Breast epithelium (tissue), 4 donors: Measurements from ENCODE around the gene PPP1R1B. TPM values are rescaled to one million over a fixed set of nuclear protein-coding genes. Genes with fewer than 3 reads are reported as not detected.

Source experiments
- DNase-seq, 2 donors: peaks; one replicate each; pipeline ENCODE4 v3.0.0-alpha.2; 2019; ENCODE audit warnings: low spot score in 2 of 2
- H3K27ac ChIP-seq, 2 donors: fragments of 200-600 bp; sonication (generic) in 1 of 2; one replicate each; pipeline ENCODE4 v1.5.1; 2016 to 2019; ENCODE audit warnings: mild to moderate bottlenecking in 1 of 2
- H3K27me3 ChIP-seq, 2 donors: fragments of 200-600 bp; sonication (generic) in 1 of 2; one replicate each; pipeline versions ENCODE4 v1.5.1 to v1.6.0; 2017 to 2019; ENCODE audit warnings: control low read depth in 1 of 2, mild to moderate bottlenecking in 1 of 2
- H3K36me3 ChIP-seq: fragments of 200-600 bp; one replicate; pipeline ENCODE4 v1.5.1; 2019
- H3K4me1 ChIP-seq, 2 donors: fragments of 200-600 bp; sonication (generic); one replicate each; pipeline ENCODE4 v1.5.1; 2016 to 2019; ENCODE audit warnings: control low read depth in 1 of 2
- H3K4me3 ChIP-seq, 3 donors: fragments of 200-600 bp; sonication (generic); 1 replicate in 2 of 3; 2 replicates in 1 of 3; pipeline ENCODE4 v1.5.1; 2016 to 2019; ENCODE audit warnings: mild to moderate bottlenecking in 3 of 3, moderate library complexity in 2 of 3
- H3K9me3 ChIP-seq, 2 donors: fragments of 200-600 bp; sonication (generic) in 1 of 2; one replicate each; pipeline ENCODE4 v1.5.1; 2016 to 2019; ENCODE audit warnings: control low read depth in 1 of 2
- CTCF ChIP-seq, 3 donors: fragments of 450-650 bp; IDR thresholded peaks; one replicate each; pipeline ENCODE4 v1.5.1; 2016 to 2017; ENCODE audit warnings: antibody characterized with exemption in 3 of 3, mild to moderate bottlenecking in 3 of 3, moderate library complexity in 3 of 3
- POLR2A ChIP-seq: fragments of 450-650 bp; IDR thresholded peaks from one replicate; pipeline ENCODE4 v1.6.1; 2016; ENCODE audit warnings: antibody characterized with exemption, mild to moderate bottlenecking, moderate library complexity
- POLR2AphosphoS5 ChIP-seq, 3 donors: sonication (generic); formaldehyde crosslinking; IDR thresholded peaks; one replicate each; pipeline ENCODE4 v1.6.1; 2017; ENCODE audit warnings: antibody characterized with exemption in 3 of 3
- intact Hi-C: fragments of 100-400 bp; cut with DNase I; formaldehyde crosslinking; loops from one replicate; pipeline ENCODE4 v1.15.1; 2023; ENCODE audit warnings: low total_unique reads
- total RNA-seq, 3 donors: library from RNA; depleted of rRNA; stranded (reverse); fragments of >200 nt; gene quantifications; one replicate each; pipeline ENCODE4 v1.1.0, GENCODE V29; 2016

Gene PPP1R1B
- total RNA-seq, 3 donors from 2014 or later, result 22.6 to 71.3 (median 67.5) TPM

- Histone ChIP-seq H3K27ac (peak overlapping the region in 1 of 2 donors; percentile 70), H3K4me3 (no peak overlapping the region), H3K4me1 (peaks cover 20 to 33% of the 10 kb centered on the region in 2 donors), H3K27me3 (peaks cover 3 to 12% of the 10 kb centered on the region in 2 donors), H3K36me3 (no peaks in the 10 kb centered on the region), H3K9me3 (no peaks in the 10 kb centered on the region)
- no peak for DNase-seq
- TF ChIP-seq CTCF (IDR thresholded peaks at IDR 0.05) (no peak), POLR2A (no peak), POLR2AphosphoS5 (IDR thresholded peaks at IDR 0.05) (no peak)
- intact Hi-C loops, result no loop called here
These were observed 44.0 kb downstream of the PPP1R1B start for GRCh38 chr17:39670746-39671145.

- Histone ChIP-seq H3K27me3 (peaks cover 3 to 12% of the 10 kb centered on the region in 2 donors), H3K4me3 (no peak overlapping the region), H3K9me3 (no peaks in the 10 kb centered on the region), H3K27ac (peak overlapping the region; percentile 68 to 70), H3K4me1 (peaks cover 26% of the 10 kb centered on the region in 2 donors), H3K36me3 (no peaks in the 10 kb centered on the region)
- no peak for DNase-seq
- TF ChIP-seq POLR2AphosphoS5 (IDR thresholded peaks at IDR 0.05) (no peak), CTCF (IDR thresholded peaks at IDR 0.05) (peak in 2 of 3 donors; percentile 47 to 73), POLR2A (no peak)
- intact Hi-C loops, result no loop called here
These were observed 45.1 kb downstream of the PPP1R1B start for GRCh38 chr17:39671651-39672521.

- no peak overlapping the region for H3K4me3 ChIP-seq
- TF ChIP-seq POLR2A (no peak), CTCF (IDR thresholded peaks at IDR 0.05) (peak in 1 of 3 donors; percentile 4), POLR2AphosphoS5 (IDR thresholded peaks at IDR 0.05) (no peak)
- DNase-seq, result no peak
- intact Hi-C loops, result no loop called here
- peak overlapping the region; percentile 68 to 70 for H3K27ac ChIP-seq
- peaks cover 0 to 6% of the 10 kb centered on the region in 2 donors for H3K27me3 ChIP-seq
- H3K9me3 ChIP-seq, result no peaks in the 10 kb centered on the region
- H3K36me3 ChIP-seq, result no peaks in the 10 kb centered on the region
- peaks cover 18 to 21% of the 10 kb centered on the region in 2 donors for H3K4me1 ChIP-seq
These were observed 46.0 kb downstream of the PPP1R1B start for GRCh38 chr17:39672522-39673334.

- H3K27ac ChIP-seq, result peak overlapping the region; percentile 87 to 91
- DNase-seq, result no peak
- TF ChIP-seq POLR2AphosphoS5 (IDR thresholded peaks at IDR 0.05), result no peak
- no peak for TF ChIP-seq CTCF (IDR thresholded peaks at IDR 0.05)
- TF ChIP-seq POLR2A, result no peak
- H3K9me3 ChIP-seq, result no peaks in the 10 kb centered on the region
- peaks cover 0 to 6% of the 10 kb centered on the region in 2 donors for H3K27me3 ChIP-seq
- H3K4me3 ChIP-seq, result no peak overlapping the region
- no peaks in the 10 kb centered on the region for H3K36me3 ChIP-seq
- peaks cover 11 to 16% of the 10 kb centered on the region in 2 donors for H3K4me1 ChIP-seq
- intact Hi-C loops, result no loop called here
These were observed 46.8 kb downstream of the PPP1R1B start for GRCh38 chr17:39673335-39674081.
